ENCODE measurements around the gene SH3TC1. TPM values are rescaled to one million over a fixed set of nuclear protein-coding genes. Genes with fewer than 3 reads are reported as not detected.
A peak's percentile ranks its signal among the peaks of the same experiment; 100 is the strongest.

SH3TC1 gene
- total RNA-seq, 2 experiments from 2014 or later, result 119 to 127 TPM

DNA sequence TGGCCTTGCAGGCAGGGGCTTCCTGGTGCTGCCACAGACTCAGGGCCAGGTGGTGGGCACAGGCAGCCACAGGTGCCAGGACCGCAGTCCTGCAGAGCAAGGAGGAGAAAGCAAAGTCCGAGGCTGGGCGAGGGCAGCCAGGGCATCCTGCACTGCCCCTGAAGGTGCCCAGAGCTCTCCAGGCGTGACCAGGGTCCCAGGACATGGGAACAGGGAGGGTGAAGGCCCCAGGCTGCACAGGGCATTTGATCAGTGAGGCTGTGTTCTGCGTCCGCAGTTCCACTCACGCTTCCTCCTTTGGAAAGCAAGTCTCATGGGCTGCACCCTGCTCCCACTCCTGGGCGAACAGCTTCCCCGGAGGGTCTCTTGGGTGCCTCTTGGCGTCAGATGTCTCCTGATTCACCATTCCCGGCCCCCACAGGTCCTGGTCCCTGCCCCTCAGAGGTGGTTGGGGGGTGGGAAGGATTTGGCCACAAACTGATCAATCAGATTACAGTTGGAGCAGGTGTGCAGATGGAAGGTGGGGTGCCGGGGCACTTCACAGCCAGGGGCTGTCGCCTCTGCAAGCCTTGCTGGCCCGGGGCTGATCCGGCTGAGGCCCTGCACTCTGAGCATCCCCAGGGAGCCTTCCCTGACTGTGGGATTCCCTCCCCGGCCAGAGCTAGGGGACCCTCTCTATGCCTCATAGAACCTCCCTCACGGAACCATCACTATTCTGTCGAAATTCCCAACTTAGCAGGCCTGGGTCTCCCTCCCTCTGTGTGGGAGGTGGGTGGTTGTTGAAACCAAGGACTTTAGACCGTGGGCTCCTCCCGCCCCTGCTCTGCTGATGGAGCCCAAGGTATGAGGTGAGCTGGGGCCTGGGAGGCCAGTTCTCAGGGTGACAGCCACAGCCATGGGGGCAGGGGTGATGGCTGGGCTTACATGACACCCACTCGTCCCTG lies 3.3 kb downstream of the SH3TC1 start:
- H3K9me3 Mint-ChIP-seq, result no peaks in the 10 kb centered on the region
- H3K4me1 Mint-ChIP-seq (ENCODE audit: low read depth), result peaks cover 51% of the 10 kb centered on the region
- Histone ChIP-seq H3K9me3 (ENCODE audit: control insufficient read depth in 1 of 2, insufficient read depth in 1 of 2, low read length in 2 of 2) (no peaks in the 10 kb centered on the region), H3K36me3 (ENCODE audit: insufficient read depth, low read length) (peaks cover 9% of the 10 kb centered on the region), H3K4me3 (ENCODE audit: low read length) (peak overlapping the region; percentile 70), H3K27ac (ENCODE audit: low read depth in 1 of 2, low read length in 2 of 2) (no peak overlapping the region), H3K27me3 (ENCODE audit: control insufficient read depth in 1 of 2, insufficient read depth in 2 of 2, low read length in 2 of 2) (no peaks in the 10 kb centered on the region), H3K4me1 (ENCODE audit: insufficient read depth, low read length) (peaks cover 62% of the 10 kb centered on the region)
- H3K27me3 Mint-ChIP-seq, result no peaks in the 10 kb centered on the region
- no peak for DNase-seq
- ATAC-seq (ENCODE audit: poor library complexity), result no peak
- peak overlapping the region; percentile 99 for H3K27ac Mint-ChIP-seq
- H3K4me3 Mint-ChIP-seq, result peak overlapping the region; percentile 45
- TF ChIP-seq, protein P1, sequence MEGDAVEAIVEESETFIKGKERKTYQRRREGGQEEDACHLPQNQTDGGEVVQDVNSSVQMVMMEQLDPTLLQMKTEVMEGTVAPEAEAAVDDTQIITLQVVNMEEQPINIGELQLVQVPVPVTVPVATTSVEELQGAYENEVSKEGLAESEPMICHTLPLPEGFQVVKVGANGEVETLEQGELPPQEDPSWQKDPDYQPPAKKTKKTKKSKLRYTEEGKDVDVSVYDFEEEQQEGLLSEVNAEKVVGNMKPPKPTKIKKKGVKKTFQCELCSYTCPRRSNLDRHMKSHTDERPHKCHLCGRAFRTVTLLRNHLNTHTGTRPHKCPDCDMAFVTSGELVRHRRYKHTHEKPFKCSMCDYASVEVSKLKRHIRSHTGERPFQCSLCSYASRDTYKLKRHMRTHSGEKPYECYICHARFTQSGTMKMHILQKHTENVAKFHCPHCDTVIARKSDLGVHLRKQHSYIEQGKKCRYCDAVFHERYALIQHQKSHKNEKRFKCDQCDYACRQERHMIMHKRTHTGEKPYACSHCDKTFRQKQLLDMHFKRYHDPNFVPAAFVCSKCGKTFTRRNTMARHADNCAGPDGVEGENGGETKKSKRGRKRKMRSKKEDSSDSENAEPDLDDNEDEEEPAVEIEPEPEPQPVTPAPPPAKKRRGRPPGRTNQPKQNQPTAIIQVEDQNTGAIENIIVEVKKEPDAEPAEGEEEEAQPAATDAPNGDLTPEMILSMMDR (IDR thresholded peaks at IDR 0.05), result no peak
- POLR2A ChIA-PET, result interaction anchor here (1.0 kb wide), 1 partner anchor 27 kb away, joined by 6 read pairs; no protein-coding TSS in a partner anchor
- intact Hi-C loops (cut with DNase I, micrococcal nuclease), result no loop called here
- H3K36me3 Mint-ChIP-seq (ENCODE audit: low read depth), result peaks cover 22% of the 10 kb centered on the region
- CTCF ChIA-PET, result no interaction called here

DNA sequence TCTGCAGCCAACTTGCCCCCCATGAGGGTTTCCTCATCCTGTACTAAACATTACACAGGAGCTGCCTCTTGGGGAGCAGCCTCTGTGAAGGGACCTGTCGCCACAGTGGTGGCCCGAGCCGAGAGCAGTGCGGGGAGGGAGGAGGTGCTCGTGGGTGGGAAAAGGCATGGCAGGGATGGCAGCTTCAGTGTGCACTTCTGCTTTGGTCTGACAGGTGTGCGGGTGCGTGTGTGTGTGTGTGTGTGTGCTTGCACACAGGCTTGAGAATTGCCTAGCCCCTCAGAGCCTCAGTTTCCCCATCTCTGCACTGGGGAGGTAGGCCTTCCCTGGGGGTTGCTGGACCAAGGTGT lies 3.9 kb downstream of the SH3TC1 start:
- intact Hi-C loops (cut with DNase I, micrococcal nuclease), result no loop called here

DNA sequence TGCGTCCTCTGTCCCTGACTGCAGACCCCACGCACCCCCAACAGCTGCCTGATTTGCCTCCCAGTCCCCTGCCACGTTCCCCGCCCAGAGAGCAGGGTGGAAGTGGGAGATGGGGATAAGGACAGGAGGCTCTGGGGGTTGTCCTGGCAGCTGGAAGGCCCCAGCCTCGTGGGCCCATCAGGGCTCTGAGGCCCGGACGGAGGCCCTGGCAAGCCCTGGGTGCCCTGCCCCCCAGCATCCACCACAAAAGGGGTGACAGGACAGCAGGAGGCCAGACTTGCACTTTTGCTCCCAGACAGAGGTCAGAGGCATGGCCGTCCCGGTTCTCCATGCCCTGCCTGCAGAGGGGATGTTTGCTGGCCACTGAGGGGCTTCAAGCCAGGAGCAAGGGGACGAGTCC lies 4.7 kb downstream of the SH3TC1 start:
- no peaks in the 10 kb centered on the region for H3K27me3 Mint-ChIP-seq
- H3K27ac Mint-ChIP-seq, result peak overlapping the region; percentile 56
- Histone ChIP-seq H3K4me3 (ENCODE audit: low read length) (no peak overlapping the region), H3K27ac (ENCODE audit: low read depth in 1 of 2, low read length in 2 of 2) (no peak overlapping the region), H3K27me3 (ENCODE audit: control insufficient read depth in 1 of 2, insufficient read depth in 2 of 2, low read length in 2 of 2) (no peaks in the 10 kb centered on the region), H3K9me3 (ENCODE audit: control insufficient read depth in 1 of 2, insufficient read depth in 1 of 2, low read length in 2 of 2) (no peaks in the 10 kb centered on the region), H3K36me3 (ENCODE audit: insufficient read depth, low read length) (peaks cover 15% of the 10 kb centered on the region), H3K4me1 (ENCODE audit: insufficient read depth, low read length) (peaks cover 53% of the 10 kb centered on the region)
- DNase-seq (no peak), ATAC-seq (ENCODE audit: poor library complexity) (no peak)
- peak overlapping the region; percentile 25 for H3K4me3 Mint-ChIP-seq
- TF ChIP-seq, protein P1 (IDR thresholded peaks at IDR 0.05), result no peak
- H3K9me3 Mint-ChIP-seq, result no peaks in the 10 kb centered on the region
- ChIA-PET POLR2A (no interaction called here), CTCF (no interaction called here)
- peaks cover 46% of the 10 kb centered on the region for H3K4me1 Mint-ChIP-seq (ENCODE audit: low read depth)
- peaks cover 18% of the 10 kb centered on the region for H3K36me3 Mint-ChIP-seq (ENCODE audit: low read depth)
- intact Hi-C loops (cut with DNase I, micrococcal nuclease), result no loop called here

More for the DNA sequence above, 3.9 kb downstream of the SH3TC1 start:
- no peaks in the 10 kb centered on the region for H3K9me3 Mint-ChIP-seq
- Histone ChIP-seq H3K4me3 (ENCODE audit: low read length) (no peak overlapping the region), H3K9me3 (ENCODE audit: control insufficient read depth in 1 of 2, insufficient read depth in 1 of 2, low read length in 2 of 2) (no peaks in the 10 kb centered on the region), H3K27ac (ENCODE audit: low read depth in 1 of 2, low read length in 2 of 2) (no peak overlapping the region), H3K27me3 (ENCODE audit: control insufficient read depth in 1 of 2, insufficient read depth in 2 of 2, low read length in 2 of 2) (no peaks in the 10 kb centered on the region), H3K36me3 (ENCODE audit: insufficient read depth, low read length) (peaks cover 12% of the 10 kb centered on the region), H3K4me1 (ENCODE audit: insufficient read depth, low read length) (peaks cover 61% of the 10 kb centered on the region)
- no peaks in the 10 kb centered on the region for H3K27me3 Mint-ChIP-seq
- TF ChIP-seq, protein P1 (IDR thresholded peaks at IDR 0.05), result no peak
- H3K4me1 Mint-ChIP-seq (ENCODE audit: low read depth), result peaks cover 54% of the 10 kb centered on the region
- ChIA-PET CTCF (no interaction called here), POLR2A (no interaction called here)
- peaks cover 22% of the 10 kb centered on the region for H3K36me3 Mint-ChIP-seq (ENCODE audit: low read depth)
- ATAC-seq (ENCODE audit: poor library complexity) (no peak), DNase-seq (no peak)
- peak overlapping the region; percentile 56 for H3K27ac Mint-ChIP-seq
- no peak overlapping the region for H3K4me3 Mint-ChIP-seq

Data from CD4-positive, alpha-beta T cell (primary cell).